HG02884 (cell line): ENCODE results near the gene LEUTX.
"Not testable (repeated sequence)": the region's sequence is repeated elsewhere in the genome, so short reads cannot be mapped to it uniquely, and the experiment has no call there.

Experiments used
- ATAC-seq: cut with Tn5 transposase; IDR thresholded peaks from one replicate; pipeline ENCODE4 v1.9.1; 2021; ENCODE audit warnings: mild to moderate bottlenecking, moderate library complexity; ENCODE audit not compliant: unreplicated experiment

Gene LEUTX

DNA sequence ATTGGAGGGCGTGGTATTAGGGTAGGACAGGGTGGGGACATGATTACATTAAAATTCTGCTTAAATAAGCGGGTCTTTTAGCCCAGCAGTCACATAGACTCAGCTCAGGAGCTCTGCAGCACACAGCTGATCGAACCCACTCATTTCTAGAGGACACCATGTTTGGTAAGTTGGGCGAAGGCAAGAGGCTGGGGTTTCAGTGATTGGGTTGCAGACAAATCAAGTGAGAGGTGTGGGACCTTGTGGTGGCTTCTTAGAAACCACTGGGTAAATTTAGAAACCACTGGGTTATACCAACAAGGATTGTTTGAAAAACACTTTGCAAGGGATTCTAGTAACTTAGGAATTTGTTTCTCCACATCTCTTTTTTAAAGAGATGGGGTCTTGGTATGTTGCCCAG is at the start of gene LEUTX:
LEUTX (plus strand) TSS at position 92 of the 400 bp plus-strand sequence; CDS start at position 159, 67 bp downstream.
- ATAC-seq = no peak

DNA sequence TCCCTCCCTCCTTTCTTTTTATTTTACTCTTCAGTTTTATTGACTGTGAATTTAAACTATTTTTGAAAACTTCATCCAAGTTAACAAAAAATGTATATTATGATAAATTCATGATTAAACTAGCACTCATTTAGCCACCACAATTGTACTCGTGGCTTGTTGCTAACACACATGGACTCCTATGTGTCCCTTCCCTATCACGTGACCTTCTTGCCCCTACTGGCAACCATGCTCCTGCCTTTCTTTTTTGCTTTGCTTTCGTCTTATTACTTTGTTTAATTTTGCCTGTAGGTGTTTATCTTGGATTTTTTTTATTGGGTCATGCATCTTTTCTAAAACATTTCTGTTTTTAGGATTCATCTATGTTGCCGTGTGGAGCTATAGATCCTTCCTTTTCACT is 49.1 kb upstream of the LEUTX start:
- ATAC-seq = no peak

- no peak for ATAC-seq
Measured at GRCh38 chr19:39731685-39732084, 47.0 kb upstream of the LEUTX start.

DNA sequence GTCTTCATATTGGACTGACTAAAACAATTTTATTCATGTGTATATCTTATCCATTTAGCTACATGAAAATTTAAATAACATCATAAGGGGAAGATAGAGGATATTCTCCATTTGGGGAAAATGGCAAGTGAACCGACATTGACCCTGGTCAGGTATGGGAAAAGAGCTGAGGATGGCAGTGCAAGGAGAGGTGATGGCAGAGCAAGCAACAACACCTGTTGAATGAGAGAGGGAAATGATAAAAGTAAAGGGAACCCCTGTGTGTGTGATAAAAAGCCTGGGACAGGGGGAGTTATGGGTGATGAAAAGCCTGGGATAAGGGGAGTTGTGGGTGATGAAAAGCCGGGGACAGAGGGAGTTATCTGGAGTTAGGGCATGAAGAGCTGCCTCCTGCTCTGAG is 44.8 kb upstream of the LEUTX start:
- ATAC-seq = no peak

- ATAC-seq = no peak
Measured at GRCh38 chr19:39735688-39736087, 43.0 kb upstream of the LEUTX start.

DNA sequence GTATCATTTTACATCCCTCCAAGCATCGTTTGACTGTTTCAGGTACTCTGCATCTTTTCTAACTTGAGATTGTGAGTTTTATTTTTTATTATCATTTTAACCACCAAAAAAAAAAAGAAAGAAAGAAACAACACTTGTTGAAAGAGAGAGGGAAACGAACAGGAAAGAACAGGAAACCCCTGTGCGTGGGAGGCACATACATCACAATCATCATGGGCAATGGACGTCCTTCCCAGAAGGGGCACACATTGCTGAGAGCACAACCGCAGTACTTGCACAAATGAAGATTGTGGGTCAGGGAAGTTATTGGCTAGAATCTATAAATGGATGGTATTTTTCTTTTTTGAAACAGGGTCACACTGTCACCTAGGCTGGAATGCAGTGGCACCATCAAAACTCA is 42.6 kb upstream of the LEUTX start:
- ATAC-seq = no peak

DNA sequence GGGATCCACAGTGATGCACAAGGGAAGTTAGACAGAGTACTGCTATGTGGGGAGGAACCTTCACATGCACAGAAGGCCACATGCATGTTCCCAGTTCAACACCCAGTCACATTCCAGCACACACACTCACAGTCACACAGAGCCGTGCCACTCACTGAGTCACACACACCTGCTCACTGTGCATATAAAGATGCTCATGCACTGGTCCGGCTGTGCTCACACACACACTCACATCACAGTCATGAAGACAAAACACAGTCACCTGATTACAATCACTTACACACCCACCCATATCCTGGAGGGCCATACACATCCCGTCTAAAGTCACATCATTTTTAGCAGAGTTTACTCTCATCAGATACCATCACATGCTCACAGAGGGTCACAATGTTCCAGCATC is 41.3 kb upstream of the LEUTX start:
- no peak for ATAC-seq

DNA sequence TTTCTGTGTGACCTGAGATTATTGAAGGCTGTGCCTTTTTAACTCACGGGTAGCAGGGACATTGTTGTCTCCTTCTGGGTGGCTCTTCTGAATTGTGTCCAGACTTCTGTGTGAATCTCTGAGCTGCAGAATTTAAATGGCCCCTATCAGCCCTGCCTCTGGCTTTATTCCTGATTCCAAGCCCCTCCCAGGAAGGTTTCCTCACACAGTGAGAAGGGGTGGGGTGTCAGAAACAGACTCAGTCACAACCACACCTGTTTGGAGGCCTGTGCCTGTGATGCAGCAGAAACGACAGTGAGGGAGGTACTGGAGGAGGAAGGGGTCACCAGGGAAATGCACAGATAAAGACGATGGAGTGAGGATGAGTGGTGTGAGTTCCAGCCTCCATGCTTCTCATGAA is 40.8 kb upstream of the LEUTX start, which contains the start of gene CLC:
CLC (minus strand) TSS at position 139 of the 400 bp plus-strand sequence; CDS start at position 62, 77 bp downstream.
- ATAC-seq = no peak

- ATAC-seq = no peak
Measured at GRCh38 chr19:39738814-39739213, 39.8 kb upstream of the LEUTX start.

- no peak for ATAC-seq
Measured at GRCh38 chr19:39740395-39740794, 38.3 kb upstream of the LEUTX start.

DNA sequence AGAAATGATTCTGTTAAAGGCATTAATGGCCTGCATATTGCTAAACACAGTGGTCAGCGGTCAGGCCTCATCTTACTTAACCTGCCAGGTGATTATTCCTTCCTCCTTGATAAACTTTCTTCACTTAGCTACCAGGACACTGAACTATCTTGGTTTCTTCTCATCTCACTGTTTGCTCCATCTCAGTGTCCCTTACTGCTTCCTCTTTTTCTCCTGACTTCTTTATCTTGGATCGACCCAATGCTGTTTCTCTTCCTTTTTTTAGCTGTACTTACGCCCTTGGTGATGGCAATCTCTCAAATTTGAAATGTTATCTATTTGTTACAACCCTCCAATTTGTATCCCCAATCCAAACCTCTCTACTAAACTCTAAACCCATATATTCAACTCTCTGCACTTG is 33.0 kb upstream of the LEUTX start:
- ATAC-seq = no peak

DNA sequence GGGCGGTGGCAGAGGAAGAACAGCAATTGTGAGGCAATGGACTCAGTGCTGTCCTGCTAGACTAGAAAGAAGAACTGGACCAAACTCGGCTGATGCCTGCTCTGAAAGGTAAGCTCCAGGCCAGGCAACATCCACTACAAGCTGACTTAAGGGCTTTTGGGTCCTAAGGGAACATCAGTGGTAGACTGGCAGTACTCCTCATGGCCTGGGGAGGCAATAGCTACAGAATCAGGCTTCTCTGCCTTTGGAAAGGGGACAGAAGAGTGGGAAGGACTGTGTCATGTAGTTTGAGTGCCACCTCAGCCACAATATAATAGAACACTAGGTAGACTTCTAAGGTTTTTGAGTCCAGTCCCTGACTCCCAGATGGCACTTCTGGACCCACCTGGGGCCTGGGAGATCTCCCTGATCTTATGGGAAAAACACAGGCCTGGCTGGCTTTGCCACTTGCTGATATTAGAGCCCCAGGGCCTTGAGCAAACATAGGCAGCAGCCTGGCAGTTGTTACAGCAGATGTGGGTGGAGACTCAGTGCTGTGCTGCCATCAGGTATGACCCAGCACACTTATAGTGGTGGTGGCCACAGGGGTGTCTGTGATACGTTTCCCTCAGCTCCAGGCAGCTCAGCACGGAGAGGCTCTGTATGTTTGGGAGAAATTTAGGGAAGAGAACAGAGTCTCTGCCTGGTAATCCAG is 31.7 kb upstream of the LEUTX start:
- ATAC-seq = no peak

DNA sequence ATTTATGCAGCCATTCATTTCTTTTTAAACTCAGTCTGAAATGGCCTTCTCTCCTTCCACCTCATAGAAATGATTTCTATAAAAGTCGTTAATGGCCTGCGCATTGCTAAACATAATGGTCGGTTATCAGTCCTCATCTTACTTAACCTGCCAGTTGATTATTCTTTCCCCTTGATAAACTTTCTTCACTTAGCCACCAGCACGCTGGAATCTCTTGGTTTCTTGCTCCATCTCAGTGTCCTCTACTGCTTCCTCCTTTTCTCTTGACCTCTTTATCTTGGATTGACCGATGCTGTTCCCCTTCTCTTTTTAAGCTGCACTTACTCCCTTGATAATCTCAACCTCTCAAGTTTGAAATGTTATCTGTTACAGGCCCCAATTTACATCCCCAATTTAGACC is 28.7 kb upstream of the LEUTX start:
- ATAC-seq = no peak

DNA sequence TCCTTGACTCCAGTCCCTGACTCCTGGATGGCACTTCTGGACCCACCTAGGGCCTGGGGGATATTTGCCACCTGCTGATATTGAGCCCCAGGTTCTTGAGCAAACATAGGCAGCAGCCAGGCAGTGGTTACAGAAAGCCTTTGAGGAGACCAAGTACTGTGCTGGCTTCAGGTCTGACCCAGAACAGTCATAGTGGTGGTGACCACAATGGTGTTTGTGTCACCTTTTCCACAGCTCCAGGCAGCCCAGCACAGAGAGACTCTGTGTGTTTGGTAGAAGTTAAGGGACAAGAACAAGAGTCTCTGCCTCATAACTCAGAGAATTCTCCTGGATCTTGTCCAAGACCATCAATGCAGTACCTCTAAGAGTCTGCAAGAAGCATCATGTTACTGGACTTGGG is 26.3 kb upstream of the LEUTX start:
- no peak for ATAC-seq

GRCh38 chr19:39752795-39753194 is 25.9 kb upstream of the LEUTX start:
- no peak for ATAC-seq

DNA sequence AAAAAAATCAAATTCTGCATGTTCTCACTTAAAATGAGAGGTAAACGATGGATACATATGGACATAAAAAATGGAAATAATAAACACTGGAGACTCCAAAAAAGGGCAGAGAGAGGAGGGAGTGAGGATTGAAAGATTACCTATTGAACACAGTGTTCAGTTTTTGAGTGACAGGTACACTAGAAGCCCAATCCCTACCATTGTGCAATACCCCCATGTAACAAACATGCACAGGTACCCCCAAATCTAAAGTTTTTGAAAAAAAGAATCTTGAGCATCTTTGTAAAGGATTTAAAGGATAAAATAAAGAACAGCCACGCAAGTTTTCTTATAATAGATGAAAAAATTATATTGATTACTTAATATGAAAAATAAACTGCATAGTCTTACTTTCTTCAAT is 24.1 kb upstream of the LEUTX start:
- no peak for ATAC-seq

GRCh38 chr19:39754971-39755370 is 23.7 kb upstream of the LEUTX start:
- ATAC-seq = no peak

GRCh38 chr19:39759457-39760184 is 19.0 kb upstream of the LEUTX start:
- ATAC-seq = no peak

DNA sequence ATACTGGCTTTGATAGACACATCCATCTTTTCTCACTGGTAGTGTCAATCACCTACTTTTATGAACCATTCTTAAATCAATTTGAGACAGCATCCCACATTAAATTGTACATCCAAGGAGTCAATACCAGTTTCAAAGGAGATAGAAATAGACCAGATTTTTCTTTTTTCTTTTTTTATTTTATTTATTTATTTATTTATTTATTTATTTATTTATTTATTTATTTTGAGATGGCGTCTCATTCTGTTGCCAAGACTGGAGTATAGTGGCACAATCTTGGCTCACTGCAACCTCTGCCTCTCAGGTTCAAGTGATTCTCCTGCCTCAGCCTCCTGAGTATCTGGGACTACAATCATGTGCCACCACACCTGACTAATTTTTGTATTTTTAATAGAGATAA is 16.8 kb upstream of the LEUTX start:
- not testable (repeated sequence) for ATAC-seq

- no peak for ATAC-seq
Measured at GRCh38 chr19:39765091-39766076, 13.3 kb upstream of the LEUTX start.

- ATAC-seq = no peak
Measured at GRCh38 chr19:39768334-39768733, 10.3 kb upstream of the LEUTX start.
